Ishikawa (cell line): ENCODE measurements around the gene MYH9.

Experiments
- CREB1 ChIP-seq: IDR thresholded peaks from 2 replicates; pipeline ENCODE4 v1.6.1; 2012; ENCODE audit warnings: low read depth
- FOXM1 ChIP-seq: IDR thresholded peaks from 2 replicates; pipeline ENCODE4 v1.6.1; 2012; ENCODE audit warnings: low read depth, borderline replicate concordance

GRCh38 chr22:36347094-36347493 is 40.7 kb downstream of the MYH9 start:
- no peak for TF ChIP-seq FOXM1
- TF ChIP-seq CREB1: no peak
